ELR (cell line): ENCODE measurements around the gene RAD54L.
"Not testable (repeated sequence)": the region's sequence is repeated elsewhere in the genome, so short reads cannot be mapped to it uniquely, and the experiment has no call there.

Experiments
- DNase-seq: peaks from one replicate; pipeline ENCODE4 v3.0.0-alpha.2; 2015; ENCODE audit warnings: low read depth

The RAD54L gene

GRCh38 chr1:46241733-46242132 is 5.8 kb upstream of the RAD54L start:
- not testable (repeated sequence) for DNase-seq

DNA sequence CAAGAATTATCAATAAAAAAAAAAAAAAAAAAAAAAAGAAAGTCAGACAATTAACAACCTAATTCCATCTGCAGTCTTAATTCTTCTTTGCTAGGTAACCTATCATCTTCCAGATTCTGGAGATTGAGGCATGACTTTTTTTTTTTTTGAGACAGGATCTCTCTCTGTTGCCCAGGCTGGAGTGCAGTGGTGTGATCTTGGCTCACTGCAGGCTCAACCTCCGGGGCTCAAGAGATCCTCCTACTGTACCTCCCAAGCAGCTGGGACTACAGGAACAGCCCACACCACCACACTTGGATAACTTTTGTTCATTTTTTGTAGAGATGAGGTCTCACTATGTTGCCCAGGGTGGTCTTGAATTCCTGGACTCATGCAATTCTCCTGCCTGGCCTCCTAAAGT is 4.6 kb upstream of the RAD54L start:
- DNase-seq = no peak

GRCh38 chr1:46243831-46244230 is 3.7 kb upstream of the RAD54L start:
- not testable (repeated sequence) for DNase-seq

GRCh38 chr1:46244656-46245371 is 2.7 kb upstream of the RAD54L start:
- DNase-seq = peak; percentile 55

- DNase-seq = not testable (repeated sequence)
Observed at GRCh38 chr1:46246136-46246535, 1.4 kb upstream of the RAD54L start.

DNA sequence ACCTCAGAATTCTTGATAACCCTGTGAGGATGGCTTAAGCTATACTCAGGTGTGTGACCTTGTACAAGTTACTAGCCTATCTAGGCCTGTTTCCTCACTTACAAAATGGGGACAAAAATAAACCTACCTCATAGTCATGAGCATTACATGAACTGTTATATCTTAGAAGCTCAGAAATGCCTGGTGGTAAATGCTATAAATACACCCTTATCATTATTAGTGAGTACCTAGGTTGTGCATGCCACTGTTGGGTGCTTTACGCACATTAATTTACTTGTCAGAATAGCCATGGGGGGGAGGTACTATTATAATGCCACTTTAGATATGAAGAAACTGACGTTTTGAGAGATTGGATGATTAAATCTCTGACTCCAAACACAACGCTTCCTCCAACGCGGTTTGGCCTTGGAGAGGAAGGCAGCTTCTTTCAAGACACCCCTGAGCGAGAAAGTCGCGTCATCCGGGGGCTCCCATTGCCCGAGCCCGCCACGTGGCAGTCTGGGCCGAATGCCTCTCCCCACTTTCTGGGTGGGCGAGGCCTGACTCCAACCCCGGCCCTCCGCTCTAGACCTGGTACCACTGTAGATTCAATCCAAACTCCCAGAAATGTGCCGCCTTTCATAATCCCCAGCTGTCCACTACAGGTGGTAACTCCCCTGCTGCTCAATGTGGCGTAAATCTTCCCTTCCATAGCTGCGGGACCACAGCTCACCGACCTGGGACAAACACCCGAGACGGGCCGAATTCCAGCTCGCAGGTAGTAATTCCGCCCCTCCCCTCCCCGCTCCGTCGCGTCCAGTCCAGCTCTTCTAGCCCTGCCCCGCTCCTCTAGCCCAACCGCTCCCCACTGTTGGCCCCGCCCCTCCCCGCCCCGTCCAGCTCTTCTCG is 771 bp upstream of the RAD54L start:
- DNase-seq = peak; percentile 66

- peak; percentile 76 for DNase-seq
Observed at GRCh38 chr1:46248122-46248920, 758 bp downstream of the RAD54L start.

DNA sequence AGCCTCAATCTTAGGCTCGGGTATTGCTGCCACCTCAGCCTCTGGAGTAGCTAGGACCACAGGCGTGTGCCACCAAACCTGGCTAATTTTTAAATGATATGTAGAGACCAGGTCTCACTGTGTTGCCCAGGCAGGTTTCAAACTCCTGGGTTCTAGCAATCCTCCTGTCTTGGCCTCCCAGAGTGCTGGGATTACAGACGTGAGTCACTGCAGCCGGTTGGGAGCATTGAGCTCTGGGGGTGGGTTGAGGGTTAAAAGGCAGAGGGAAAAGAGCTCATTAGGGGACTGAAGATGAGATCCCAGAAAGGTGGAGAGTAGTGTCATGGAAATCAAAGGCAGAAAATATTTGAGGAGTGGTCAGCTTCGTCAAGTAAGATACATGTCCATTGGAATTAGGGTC is 7.1 kb downstream of the RAD54L start:
- DNase-seq = no peak

- DNase-seq = no peak
Observed at GRCh38 chr1:46256523-46256922, 9.0 kb downstream of the RAD54L start.

DNA sequence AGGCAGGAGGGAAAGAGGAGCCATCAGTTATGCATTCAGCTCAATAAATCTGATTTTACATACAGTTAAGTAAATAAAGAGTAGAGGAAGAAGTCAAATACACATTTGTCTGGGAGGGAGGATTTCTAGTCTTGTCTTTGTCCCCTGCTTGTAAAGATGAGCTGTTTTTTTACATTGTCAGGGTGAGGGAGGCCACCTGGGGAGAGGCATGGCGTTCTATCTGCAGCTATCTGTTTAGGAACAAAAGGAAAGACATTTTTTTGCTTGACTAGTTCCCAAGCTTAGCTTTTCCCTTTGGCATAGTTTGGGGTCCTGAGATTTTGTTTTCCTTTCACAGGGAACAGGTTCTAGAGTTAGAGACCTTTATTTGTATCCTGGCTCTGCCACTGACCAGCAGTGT is 14.9 kb downstream of the RAD54L start:
- DNase-seq = no peak

GRCh38 chr1:46263146-46263545 is 15.6 kb downstream of the RAD54L start:
- DNase-seq = no peak

DNA sequence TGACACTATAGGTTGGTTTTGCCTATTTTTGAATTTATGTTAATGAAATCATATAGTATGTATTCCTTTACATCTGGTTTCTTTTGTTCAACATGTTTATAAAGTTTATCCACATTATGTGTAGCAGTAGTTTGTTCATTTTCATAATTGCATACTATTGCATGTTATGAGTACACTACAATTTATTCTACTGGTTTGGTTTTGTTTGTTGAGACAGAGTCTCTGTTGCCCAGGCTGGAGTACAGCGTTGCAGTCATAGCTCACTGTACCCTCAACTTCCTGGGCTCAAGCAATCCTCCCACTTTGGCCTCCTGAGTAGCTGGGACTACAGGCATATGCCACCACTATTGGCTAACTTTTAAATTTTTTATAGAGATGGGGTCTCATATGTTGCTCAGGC is 21.0 kb downstream of the RAD54L start:
- no peak for DNase-seq

- no peak for DNase-seq
Observed at GRCh38 chr1:46274225-46275029, 26.9 kb downstream of the RAD54L start.

DNA sequence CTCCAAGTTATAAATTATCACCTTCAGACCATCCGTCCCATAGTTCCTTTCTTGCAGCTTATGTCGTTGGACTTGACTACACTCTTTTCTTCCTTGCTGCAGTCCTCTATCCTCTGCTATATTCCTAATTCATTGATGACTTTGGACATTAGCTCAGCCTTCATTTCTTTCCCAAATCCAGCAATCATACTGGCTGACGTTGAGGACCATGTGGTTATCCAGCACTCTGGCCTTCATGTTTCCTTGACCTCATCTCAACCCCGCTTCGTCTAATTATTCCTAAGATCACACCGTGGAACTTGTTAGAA is 27.4 kb downstream of the RAD54L start:
- no peak for DNase-seq

DNA sequence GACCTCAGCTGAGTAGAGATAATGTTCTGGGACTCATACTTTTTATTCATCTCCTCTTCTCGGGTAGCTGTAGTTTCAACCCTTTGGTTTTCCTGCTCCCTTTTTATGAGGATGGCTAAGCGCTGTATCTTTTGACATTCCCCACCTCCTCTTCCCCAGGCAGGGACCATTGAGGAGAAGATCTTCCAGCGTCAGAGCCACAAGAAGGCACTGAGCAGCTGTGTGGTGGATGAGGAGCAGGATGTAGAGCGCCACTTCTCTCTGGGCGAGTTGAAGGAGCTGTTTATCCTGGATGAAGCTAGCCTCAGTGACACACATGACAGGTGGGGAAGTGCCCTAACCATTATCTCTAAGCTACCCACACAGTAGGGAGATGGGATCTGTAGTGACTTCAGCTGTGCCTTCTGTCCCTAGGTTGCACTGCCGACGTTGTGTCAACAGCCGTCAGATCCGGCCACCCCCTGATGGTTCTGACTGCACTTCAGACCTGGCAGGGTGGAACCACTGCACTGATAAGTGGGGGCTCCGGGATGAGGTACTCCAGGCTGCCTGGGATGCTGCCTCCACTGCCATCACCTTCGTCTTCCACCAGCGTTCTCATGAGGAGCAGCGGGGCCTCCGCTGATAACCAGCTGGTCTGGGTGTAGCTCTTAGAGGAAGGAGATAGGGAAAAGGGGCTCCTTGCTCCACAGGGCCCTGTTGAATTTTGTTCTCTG is 30.3 kb downstream of the RAD54L start:
- DNase-seq = no peak

DNA sequence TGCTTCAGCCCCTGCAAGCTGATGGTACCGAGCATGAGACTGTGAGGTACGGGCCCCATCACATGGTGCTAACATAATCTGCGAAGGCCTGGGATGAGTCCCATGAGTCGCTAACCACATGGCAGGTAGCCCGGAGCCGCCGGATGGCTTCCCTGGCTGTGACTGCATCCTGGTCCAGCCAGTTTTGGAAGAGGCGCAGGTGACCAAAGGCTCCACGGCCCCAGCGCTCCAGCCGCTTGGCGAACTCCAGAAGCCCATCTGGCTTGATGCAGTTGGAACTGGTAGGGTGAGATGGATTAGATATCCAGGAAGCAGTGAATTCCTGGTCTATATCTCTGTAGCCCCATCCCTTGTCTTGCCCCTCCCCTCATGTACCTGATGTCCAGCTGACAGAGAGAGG is 31.2 kb downstream of the RAD54L start:
- DNase-seq = peak; percentile 63

- no peak for DNase-seq
Observed at GRCh38 chr1:46280092-46280491, 32.5 kb downstream of the RAD54L start.

DNA sequence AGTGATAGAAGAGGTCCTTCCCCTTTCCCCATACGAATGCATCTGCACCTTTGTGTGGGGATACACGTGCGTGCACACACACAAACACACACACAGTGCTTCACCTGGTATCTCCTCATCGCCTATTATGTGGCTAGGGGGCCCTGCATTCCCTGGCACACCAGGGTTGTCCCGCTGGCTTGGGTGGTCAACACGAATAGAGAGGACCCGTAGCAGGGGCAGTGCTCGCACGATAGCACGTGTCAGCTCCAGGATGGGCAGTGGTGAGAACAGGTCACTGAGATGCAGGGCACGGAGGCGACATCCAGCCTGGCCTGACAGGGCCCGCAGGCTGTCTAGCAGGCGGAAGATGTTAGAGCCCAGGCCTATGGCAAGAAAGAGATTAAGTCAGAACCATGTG is 33.5 kb downstream of the RAD54L start:
- DNase-seq = no peak

GRCh38 chr1:46284058-46284457 is 36.5 kb downstream of the RAD54L start:
- no peak for DNase-seq

- DNase-seq = peak; percentile 30
Observed at GRCh38 chr1:46284597-46285564, 37.3 kb downstream of the RAD54L start.
